ENCODE results near the gene S100A6.

DNA sequence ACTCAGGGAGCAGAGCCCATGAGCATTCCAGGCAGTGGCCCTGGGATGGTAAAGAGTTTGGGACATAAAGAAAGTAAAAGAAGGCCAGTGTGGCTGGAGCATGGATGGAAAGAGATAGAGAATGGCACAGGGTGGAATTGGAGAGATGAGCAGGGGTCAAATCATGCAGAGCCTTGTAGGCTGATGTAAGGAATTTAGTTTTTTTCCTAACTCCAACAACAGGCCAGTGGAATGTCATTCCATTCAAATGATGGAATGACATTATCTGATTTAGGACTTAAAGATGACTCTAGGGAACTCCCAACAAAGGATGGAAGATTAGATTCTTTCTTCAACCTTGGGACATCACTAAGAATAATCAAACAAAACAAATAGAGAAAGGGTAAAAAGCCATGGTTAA, 42.7 kb upstream of the S100A6 start:
- TF ChIP-seq HNF4G (IDR thresholded peaks at IDR 0.05) (no peak), JUND (IDR thresholded peaks at IDR 0.05) (no peak), FOXA1 (IDR thresholded peaks at IDR 0.05) (no peak), TAF1 (conservative IDR thresholded peaks at IDR 0.05) (no peak), RAD21 (IDR thresholded peaks at IDR 0.05) (no peak), YY1 (IDR thresholded peaks at IDR 0.05) (no peak), SP1 (IDR thresholded peaks at IDR 0.05) (no peak), ZBTB33 (IDR thresholded peaks at IDR 0.05) (no peak)
- TF ChIP-seq, protein P1, sequence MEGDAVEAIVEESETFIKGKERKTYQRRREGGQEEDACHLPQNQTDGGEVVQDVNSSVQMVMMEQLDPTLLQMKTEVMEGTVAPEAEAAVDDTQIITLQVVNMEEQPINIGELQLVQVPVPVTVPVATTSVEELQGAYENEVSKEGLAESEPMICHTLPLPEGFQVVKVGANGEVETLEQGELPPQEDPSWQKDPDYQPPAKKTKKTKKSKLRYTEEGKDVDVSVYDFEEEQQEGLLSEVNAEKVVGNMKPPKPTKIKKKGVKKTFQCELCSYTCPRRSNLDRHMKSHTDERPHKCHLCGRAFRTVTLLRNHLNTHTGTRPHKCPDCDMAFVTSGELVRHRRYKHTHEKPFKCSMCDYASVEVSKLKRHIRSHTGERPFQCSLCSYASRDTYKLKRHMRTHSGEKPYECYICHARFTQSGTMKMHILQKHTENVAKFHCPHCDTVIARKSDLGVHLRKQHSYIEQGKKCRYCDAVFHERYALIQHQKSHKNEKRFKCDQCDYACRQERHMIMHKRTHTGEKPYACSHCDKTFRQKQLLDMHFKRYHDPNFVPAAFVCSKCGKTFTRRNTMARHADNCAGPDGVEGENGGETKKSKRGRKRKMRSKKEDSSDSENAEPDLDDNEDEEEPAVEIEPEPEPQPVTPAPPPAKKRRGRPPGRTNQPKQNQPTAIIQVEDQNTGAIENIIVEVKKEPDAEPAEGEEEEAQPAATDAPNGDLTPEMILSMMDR (IDR thresholded peaks at IDR 0.05; ENCODE audit: low read depth, low read length, missing input control): no peak

Data from liver (tissue), 3 donors.